GM18499 (cell line): Measurements from ENCODE around the gene MB21D2.
"Not testable (repeated sequence)": the region's sequence is repeated elsewhere in the genome, so short reads cannot be mapped to it uniquely, and the experiment has no call there.

ENCODE experiments used
- ATAC-seq: cut with Tn5 transposase; IDR thresholded peaks from one replicate; pipeline ENCODE4 v1.9.1; 2021; ENCODE audit warnings: moderate number of reproducible peaks; ENCODE audit not compliant: insufficient read depth, unreplicated experiment

Gene MB21D2

DNA sequence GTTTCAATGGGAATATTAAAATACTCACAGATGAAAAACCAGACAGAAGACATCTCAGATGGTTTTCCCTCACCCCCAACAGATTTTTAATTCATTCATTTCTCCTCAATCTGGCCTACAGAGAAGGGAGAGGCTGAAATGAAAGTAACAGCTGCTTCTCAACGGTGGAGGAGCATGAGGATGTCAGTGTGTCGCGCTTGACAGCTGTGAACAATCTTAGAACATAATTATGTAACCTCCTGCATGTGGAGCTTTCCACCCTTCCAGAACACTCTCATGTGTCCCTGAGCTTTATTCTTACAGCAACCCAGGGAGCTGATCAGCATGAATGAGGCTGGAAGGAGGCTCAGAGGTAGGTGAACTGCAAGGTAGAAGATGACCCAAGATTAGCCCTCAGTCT, 52.7 kb downstream of the MB21D2 start:
- no peak for ATAC-seq

DNA sequence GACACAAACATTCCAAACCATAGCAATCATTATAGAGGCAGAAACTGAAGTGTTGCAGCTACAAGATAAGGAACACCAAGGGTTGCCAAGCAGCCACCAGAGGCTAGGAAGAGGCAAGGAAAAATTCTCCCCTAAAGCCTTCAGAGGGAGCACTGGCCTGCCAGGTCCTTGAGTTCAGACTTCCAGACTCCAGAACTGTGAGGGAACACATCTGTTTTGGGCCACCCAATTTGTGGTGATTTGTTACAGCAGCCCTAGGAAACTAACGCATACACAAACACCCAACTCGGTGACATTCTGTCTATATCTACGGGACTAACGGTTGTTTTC, 54.6 kb downstream of the MB21D2 start:
- ATAC-seq: no peak

DNA sequence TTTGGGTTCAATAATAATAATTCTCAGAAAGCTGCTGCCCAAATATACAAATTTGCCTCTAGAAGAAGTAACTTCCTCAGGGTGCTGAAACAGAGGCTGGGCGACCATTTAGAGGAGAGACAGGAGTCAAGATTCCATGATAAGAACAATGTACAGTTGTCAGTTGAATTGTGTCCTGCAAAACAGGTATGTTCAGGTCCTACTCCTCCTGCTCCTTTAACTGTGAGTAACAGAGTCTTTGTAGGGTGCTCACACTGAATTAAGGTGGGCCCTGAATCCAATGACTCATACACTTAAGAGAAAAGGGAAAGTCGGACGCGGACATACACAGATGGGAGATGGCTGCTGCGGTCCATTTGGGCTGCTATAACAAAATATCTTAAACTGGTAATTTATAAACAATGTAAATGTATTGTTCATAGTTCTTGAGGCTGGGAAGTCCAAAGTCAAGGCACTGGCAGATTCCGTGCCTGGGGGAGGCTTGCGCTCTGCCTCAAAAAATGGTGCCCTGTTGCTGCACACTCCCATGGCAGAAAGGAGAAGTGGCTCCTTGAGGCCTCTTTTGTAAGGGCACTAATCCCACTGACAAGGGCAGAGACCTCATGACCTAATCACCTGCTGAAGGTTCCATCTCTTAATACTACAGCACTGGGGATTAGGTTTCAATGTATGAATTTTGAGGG, 55.1 kb downstream of the MB21D2 start:
- no peak for ATAC-seq

DNA sequence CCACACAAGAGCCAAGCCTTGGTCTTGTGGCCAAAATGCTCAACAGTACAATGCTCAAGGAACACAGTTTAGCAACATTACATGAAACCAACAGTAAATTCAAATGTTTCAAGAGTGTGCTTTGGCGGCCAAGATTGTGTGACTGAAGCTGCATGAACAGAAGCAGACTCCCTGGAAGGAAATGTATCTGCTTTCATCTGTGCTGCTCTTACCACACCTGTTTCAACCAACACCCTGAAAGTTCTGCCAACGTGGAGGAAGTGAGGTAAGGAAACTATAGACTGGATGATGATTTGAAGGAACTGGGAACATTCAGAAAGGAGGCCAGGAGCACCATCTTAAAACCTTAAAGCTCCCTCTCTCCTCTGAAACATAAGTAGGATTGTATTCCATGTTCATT, 55.7 kb downstream of the MB21D2 start:
- no peak for ATAC-seq

DNA sequence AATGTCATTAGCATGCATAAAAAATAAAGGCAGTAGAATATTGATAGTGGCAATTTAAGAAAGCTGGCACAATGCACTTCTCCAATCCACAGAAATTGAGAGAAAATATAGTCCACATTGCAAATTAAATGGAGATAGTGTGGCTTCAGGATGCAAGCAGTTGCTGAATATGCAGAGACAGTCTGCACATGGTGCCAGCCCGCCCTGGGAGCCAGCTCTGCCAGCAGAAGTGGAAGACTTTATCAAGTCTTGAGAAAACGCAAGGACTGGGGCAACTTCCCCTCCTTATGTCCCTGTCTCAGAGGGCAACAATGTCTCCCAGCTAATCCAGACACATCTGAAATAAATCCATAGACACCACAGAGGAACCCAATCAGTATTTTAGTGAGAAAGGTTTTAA, 57.2 kb downstream of the MB21D2 start:
- ATAC-seq: no peak

DNA sequence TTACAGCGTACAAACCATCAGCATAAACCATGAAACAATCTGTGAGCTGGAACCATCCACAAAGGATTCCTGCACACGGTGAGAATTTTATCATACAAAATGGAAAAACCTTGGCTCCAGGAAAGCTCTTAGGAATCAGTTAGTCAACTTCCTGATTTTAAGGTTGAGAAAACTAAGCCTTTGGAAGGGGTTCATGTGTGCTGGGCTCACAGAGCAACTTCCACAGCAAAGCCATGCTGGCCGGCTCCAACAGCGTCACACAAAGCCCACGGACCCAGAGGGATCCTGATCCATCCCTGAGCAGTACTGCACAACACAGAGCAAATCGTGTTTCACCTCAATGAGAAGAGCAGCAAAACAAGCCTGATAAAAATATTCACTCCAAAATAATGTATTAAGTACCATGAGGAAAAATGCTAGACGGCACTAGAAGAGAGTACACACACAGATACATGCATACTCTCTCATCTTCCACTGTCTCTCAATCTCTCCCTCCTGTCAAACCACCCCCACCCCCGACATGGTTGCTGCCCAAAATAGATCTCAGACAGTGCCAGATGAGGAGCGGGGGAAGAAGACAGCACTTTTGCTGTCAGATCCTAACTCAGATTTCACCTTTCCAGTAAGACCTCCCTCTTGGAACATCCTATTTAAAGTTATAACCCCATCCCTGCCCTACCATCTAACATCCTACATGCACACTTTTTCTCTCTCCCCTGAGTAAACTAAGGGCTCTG, 58.6 kb downstream of the MB21D2 start:
- no peak for ATAC-seq

DNA sequence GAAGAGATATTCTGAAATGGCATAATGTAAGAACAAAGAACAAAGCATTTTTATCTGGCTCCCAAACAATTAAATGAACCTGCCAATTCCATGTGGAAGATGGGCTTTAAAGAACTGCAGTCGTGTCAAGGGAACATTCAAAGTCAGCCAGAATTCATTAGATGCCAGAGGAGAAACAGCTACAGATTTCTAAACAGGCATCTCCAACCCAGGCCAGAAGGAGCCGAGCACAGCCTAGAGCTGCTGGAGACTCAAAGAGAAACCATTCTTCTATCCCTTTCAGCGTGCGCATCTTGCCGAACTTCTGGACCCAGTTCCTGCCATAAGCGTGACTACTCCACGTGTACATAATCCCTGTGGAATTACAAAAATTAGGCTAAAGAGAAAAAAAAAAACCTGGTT, 60.4 kb downstream of the MB21D2 start:
- no peak for ATAC-seq

DNA sequence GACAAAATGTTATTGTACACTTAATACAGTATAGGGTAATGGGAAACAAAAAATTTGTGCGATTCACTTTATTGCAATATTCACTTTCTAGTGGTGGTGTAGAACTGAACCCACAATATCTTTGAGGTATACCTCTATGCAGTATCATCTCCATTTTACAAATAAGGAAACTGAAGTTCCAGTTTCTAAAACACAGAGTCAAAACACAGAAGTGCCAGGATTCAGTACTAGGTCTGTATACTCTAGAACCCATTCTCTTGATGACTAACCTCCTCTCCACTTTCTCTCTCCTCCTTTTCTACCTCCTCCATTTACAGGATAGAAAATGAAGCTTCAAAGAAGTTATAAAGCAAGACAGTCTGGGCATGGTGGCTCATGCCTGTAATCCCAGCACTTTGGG, 62.2 kb downstream of the MB21D2 start:
- ATAC-seq: no peak

DNA sequence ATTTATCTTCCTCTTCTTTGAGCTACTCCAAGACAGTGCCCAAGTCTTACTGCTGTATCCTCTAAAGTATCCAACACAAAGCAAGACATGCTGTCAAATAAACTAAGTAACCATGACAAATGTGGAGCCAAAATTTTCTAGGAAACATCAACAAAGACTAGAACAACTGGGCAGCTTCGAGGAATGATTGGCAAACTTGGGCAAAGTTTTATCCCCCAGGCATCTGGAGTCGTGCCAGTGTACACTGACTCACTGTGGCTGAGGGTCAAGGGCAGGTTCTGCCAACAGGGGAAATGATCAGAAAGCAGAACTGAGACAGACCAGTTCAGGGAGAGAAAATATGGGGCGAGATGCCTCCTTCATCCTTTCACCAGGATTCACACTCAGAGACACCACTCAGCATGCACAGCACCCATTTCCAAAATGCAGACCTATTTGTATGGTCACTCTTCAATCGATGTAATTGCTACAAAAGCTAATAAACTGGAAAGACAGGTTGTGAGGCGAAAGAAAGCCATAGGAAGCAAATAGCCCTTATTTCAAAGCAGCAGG, 65.8 kb downstream of the MB21D2 start:
- no peak for ATAC-seq

DNA sequence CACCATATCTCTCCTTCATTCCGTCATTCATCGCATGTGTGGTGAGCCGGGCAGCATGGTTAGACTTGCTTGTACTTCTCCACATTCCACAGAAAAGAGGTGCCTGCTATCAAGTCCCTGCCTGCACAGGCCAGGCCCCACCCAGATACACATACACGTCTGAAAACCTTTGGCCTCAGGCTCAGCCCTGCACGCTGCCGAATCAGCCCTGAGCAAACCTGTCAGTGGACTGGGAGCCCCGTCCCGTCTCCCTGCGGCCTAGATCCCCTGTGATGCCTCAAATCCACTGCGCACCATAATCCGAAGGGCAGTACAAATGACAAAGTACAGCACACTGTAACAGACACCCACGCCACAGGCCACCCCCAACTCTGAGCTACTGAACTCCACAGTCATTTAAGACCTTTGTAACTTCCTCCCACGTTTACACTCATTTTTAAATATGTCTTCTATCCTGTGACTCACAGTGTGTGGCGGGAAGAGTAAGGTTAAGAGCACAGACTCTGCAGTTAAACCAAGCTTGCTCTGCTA, 67.1 kb downstream of the MB21D2 start:
- ATAC-seq: peak; percentile 44

DNA sequence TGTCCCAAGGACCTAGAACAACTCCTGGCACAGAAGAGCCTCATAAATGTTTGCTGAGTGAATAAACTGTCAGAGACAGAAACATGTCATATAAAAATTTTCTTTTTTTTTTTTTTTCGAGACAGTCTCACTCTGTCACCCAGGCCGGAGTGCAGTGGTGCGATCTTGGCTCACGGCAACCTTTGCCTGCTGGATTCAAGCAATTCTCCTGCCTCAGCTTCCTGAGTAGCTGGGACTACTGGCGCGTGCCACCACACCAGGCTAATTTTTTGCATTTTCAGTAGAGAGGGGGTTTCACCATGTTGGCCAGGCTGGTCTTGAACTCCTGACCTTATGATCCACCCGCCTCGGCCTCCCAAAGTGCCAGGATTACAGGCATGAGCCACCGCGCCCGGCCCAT, 67.8 kb downstream of the MB21D2 start:
- ATAC-seq: not testable (repeated sequence)

DNA sequence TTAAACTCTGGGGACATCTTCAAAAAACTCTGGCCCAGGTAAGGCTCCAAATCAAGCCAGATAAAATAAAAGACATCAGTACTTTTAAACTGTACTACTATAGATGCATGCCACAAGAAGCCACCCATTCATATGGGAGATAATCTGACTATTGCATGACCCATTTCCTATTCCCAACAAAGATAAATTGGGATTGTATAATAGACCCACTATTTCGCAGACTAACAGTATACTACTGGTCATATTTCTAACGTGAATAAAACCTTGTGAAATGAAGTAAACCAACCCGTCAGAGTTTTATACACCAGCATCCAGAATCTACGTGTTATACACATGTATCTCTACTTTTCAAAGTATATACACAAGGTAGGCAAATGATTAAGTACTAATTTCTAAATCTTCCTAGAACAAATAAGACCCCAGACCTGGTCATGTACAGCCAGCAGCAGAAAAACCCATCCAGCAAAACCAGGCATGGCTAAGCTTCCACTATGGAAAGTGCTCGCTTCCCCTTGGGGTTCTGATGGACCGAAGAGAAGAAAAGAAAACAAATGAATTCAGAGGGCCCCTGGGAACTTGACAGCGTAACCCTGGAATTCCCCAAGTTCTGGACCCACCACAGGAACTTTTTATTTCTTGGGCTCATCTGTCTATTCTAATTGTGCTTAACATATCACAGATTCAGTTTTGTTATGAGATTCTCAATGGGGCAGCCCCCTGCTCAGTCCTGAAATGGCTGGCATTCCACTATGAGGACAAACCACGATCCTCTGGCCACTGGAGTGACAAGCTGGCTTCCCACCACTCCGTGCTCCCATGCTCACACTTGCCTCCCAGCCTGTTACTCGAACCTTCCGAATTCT, 69.1 kb downstream of the MB21D2 start:
- ATAC-seq: no peak

DNA sequence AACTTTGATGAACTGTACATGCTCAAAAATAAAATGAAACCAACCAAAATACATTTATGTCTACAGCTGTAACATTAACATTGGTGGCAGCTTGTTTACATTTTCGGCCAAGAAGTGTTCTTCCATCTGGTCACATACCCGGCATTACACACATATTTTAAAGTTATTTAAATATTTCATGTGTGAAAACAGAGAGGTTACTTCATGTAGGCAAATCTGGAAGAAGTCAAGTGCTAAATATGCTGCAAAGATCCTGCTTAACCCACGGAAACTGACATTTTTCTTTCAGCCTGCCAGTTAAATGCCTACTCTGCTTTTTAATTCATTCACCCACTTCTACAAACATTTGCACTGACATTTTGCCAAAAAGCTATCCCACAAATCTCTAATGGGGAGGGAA, 69.7 kb downstream of the MB21D2 start:
- no peak for ATAC-seq

DNA sequence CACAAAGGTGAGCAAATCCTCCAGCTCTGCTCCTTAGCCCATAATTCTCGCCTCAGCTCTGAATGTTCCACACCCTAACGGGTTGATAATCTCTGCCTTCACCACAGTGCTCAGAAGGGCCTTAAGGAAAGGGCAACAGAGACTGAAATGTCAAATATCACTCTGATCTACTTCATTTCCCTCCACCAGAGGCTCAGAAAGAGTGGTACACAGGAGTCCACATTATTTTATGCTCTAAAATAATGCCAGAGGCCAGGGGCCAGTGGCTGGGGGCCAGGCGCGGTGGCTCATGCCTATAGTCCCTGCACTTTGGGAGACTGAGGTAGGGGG, 72.2 kb downstream of the MB21D2 start:
- no peak for ATAC-seq

DNA sequence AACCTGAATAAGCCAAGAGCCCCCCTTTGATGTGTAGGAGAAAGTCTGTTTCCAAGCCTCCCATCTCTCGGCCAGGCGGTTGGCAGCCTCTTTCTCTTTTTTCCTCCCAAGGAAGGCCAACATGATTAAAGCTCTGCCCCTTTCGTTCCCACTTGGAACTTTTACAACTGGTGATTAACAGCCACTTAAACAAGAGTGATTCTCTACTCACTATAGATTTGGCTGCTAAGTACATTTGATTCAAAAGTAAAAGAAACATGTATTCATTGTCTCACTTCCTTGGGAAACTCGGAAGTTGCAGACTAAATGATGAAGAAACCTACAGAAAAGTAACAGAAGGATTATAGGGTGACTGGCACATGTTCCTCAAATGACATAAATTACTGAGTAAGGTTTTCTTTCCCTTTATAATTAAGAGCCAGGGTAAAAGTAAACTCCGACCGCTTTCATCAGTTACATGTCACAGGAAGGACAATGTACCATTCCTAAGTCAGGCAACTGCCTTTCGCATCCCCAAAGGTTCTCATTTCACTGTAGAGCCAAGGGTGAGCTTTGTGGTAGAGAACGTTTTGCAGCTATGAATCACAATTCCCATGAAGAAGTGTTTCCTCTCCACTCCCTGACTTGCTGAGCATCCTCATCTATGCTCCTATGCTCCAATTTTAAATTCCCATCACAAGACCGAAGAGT, 72.7 kb downstream of the MB21D2 start:
- no peak for ATAC-seq

DNA sequence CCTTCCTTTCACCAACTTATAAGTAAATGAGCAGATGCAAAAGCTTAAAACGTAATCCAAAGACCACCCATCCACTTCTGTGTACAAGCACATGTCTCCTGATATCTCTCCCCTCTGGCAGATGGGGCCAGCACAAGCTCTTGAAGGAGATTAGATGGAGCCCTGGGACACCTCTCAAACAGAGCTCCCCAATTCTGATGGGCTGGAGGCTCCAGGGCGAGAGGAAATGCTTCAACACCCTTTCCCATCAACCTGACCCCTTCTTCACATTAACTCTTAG, 73.2 kb downstream of the MB21D2 start:
- ATAC-seq: no peak

DNA sequence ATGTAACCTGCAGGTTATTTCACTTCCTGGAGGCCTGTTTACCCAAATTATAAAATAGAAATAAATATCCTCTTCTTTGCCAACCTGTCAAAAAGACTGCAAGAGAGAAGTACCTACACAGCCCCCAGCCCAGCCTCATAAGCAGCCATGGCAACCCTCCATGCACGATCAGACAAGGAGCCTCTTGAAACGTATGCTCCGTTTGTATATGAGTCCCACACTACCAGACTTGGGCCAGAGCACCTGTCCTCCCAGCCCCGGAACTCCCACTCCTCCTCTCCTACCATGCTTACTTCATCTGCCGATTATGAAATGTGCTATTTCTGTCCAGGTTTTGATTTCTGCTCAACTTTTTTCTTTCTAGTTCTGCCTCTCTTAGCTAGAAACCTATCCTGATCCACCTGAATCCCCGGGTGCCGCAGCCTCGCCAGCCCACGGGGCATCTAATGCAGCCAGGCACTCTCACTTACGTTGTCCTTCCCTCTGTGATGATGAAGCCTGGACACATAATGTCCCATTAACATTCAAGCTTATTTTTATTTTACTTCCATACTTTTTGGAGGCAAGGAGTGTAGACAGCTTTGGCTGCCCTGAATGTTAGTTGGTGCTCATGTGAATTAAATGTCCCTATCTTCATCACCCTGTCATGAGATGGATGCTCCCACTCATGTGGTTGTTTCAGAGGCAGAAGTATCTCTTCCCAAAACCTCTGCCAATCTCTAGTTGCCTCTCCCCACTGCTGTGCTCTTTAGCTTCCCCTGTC, 73.8 kb downstream of the MB21D2 start:
- ATAC-seq: no peak

DNA sequence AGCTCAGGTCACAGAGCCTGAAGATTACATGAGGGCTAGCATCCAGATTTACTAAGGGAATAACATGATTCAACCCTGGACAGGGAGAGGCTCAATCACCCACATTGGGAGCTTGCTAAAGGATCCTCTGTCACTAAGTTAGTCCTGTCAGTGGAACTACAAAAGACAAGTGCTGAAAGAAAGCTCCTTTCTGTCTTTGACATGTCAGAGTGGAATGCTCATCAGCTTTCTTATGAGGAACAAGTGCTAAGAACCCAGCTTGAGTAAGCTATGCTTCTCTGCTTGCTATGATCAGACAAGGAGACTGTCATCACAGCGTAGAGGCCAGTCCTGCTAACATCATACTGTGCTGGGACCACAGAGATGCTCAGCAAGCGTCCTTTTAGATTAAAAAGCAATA, 74.5 kb downstream of the MB21D2 start:
- no peak for ATAC-seq

DNA sequence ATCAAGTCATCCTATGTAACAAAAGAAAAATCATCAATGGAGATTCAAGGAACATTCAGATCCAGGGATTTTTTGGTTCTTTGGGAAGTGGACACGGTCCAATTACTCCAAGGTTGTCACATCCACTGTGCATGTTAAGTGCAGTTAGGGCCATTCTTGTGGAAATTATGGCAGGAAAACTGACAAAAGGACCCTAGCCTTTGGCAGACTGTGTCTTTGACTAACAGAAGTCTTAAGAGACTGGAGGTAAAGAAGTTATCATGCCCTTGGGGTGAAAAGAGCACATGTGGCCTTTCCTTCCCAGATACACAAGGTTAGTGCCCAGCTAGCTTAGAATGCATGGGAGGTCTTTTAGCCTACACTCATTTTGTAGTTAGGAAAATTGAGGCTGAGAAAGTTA, 74.9 kb downstream of the MB21D2 start:
- ATAC-seq: no peak

DNA sequence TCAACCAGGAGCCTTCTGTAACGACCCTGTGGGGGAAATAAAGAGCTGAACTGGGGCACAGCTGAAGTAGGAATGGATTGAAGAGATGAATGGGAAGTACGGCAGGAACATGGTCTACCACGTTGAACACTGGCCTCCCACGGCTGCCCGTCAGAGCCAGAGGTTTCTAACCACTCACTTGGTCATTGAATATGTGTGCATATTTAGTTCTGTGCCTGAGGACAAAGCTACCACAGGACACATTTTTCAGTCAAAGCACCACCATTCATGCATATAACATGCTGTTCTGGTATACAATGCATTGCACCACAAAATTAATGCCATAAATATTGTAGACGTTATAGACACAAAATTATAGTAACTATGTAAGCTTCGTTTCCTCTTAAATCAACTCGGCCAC, 75.5 kb downstream of the MB21D2 start:
- ATAC-seq: no peak
